Endothelial cell (in vitro differentiated cells): ENCODE measurements around the gene KIAA1671. TPM values are rescaled to one million over a fixed set of nuclear protein-coding genes. Genes with fewer than 3 reads are reported as not detected.

ENCODE experiments used
- DNase-seq: peaks from one replicate; pipeline ENCODE4 v3.0.0; 2021; ENCODE audit warnings: low spot score
- H3K27ac Mint-ChIP-seq: one replicate; pipeline ENCODE4 v1.8.0; 2021; ENCODE audit warnings: mixed read lengths, inconsistent platforms; ENCODE audit not compliant: unreplicated experiment
- H3K27me3 Mint-ChIP-seq: one replicate; pipeline ENCODE4 v1.8.0; 2021; ENCODE audit warnings: mild to moderate bottlenecking, moderate library complexity, mixed read lengths, inconsistent platforms; ENCODE audit not compliant: unreplicated experiment
- H3K36me3 Mint-ChIP-seq: one replicate; pipeline ENCODE4 v1.8.0; 2021; ENCODE audit warnings: mild to moderate bottlenecking, low read depth, mixed read lengths, inconsistent platforms; ENCODE audit not compliant: unreplicated experiment
- H3K4me1 Mint-ChIP-seq: one replicate; pipeline ENCODE4 v1.8.0; 2021; ENCODE audit warnings: mild to moderate bottlenecking, mixed read lengths, inconsistent platforms; ENCODE audit not compliant: unreplicated experiment
- H3K4me3 Mint-ChIP-seq: one replicate; pipeline ENCODE4 v1.8.0; 2021; ENCODE audit warnings: mild to moderate bottlenecking, mixed read lengths, inconsistent platforms; ENCODE audit not compliant: unreplicated experiment
- H3K9me3 Mint-ChIP-seq: one replicate; pipeline ENCODE4 v1.8.0; 2021; ENCODE audit warnings: mixed read lengths, inconsistent platforms; ENCODE audit not compliant: unreplicated experiment
- CTCF ChIP-seq: fragments of 200-600 bp; sonication (generic); IDR thresholded peaks from one replicate; pipeline ENCODE4 v1.5.0; 2021; ENCODE audit warnings: antibody characterized with exemption; ENCODE audit not compliant: unreplicated experiment
- total RNA-seq: library from RNA; stranded (reverse); fragmentation: NEBNext Ultra II Directional; extraction: Animal tissue kit (Norgen Biotek cat#: 25700); gene quantifications from one replicate; pipeline ENCODE4 v1.2.1, GENCODE V29; 2021; ENCODE audit not compliant: unreplicated experiment

The KIAA1671 gene
- total RNA-seq, 1 donor from 2014 or later: 92.1 TPM

GRCh38 chr22:25085930-25086901 is 133.7 kb downstream of the KIAA1671 start:
- no peaks in the 10 kb centered on the region for H3K36me3 Mint-ChIP-seq
- H3K9me3 Mint-ChIP-seq: no peaks in the 10 kb centered on the region
- H3K4me3 Mint-ChIP-seq: no peak overlapping the region
- peaks cover 37% of the 10 kb centered on the region for H3K4me1 Mint-ChIP-seq
- peaks cover 2% of the 10 kb centered on the region for H3K27me3 Mint-ChIP-seq
- DNase-seq: peak; percentile 62
- H3K27ac Mint-ChIP-seq: peak overlapping the region; percentile 72
- TF ChIP-seq CTCF: no peak

GRCh38 chr22:25086902-25087282 is 134.4 kb downstream of the KIAA1671 start:
- H3K36me3 Mint-ChIP-seq: no peaks in the 10 kb centered on the region
- no peak for DNase-seq
- TF ChIP-seq CTCF: no peak
- peaks cover 2% of the 10 kb centered on the region for H3K27me3 Mint-ChIP-seq
- H3K4me3 Mint-ChIP-seq: no peak overlapping the region
- peak overlapping the region; percentile 72 for H3K27ac Mint-ChIP-seq
- peaks cover 40% of the 10 kb centered on the region for H3K4me1 Mint-ChIP-seq
- no peaks in the 10 kb centered on the region for H3K9me3 Mint-ChIP-seq

- H3K27me3 Mint-ChIP-seq: no peaks in the 10 kb centered on the region
- H3K27ac Mint-ChIP-seq: peak overlapping the region; percentile 48
- H3K36me3 Mint-ChIP-seq: no peaks in the 10 kb centered on the region
- no peak overlapping the region for H3K4me3 Mint-ChIP-seq
- TF ChIP-seq CTCF: no peak
- no peaks in the 10 kb centered on the region for H3K9me3 Mint-ChIP-seq
- peaks cover 63% of the 10 kb centered on the region for H3K4me1 Mint-ChIP-seq
- DNase-seq: no peak
Observed at GRCh38 chr22:25090225-25090890, 137.8 kb downstream of the KIAA1671 start.

GRCh38 chr22:25091458-25091857 is 138.9 kb downstream of the KIAA1671 start:
- Mint-ChIP-seq H3K36me3 (peaks cover 3% of the 10 kb centered on the region), H3K27ac (no peak overlapping the region), H3K27me3 (peaks cover 2% of the 10 kb centered on the region), H3K4me1 (peaks cover 60% of the 10 kb centered on the region), H3K9me3 (no peaks in the 10 kb centered on the region), H3K4me3 (no peak overlapping the region)
- no peak for DNase-seq
- TF ChIP-seq CTCF: no peak

GRCh38 chr22:25092119-25092518 is 139.6 kb downstream of the KIAA1671 start:
- Mint-ChIP-seq H3K4me1 (peaks cover 60% of the 10 kb centered on the region), H3K4me3 (no peak overlapping the region), H3K27ac (no peak overlapping the region), H3K36me3 (peaks cover 6% of the 10 kb centered on the region), H3K27me3 (peaks cover 4% of the 10 kb centered on the region), H3K9me3 (no peaks in the 10 kb centered on the region)
- DNase-seq: no peak
- no peak for TF ChIP-seq CTCF
